ENCODE measurements around the gene SERTAD2.

Gene SERTAD2, protein sequence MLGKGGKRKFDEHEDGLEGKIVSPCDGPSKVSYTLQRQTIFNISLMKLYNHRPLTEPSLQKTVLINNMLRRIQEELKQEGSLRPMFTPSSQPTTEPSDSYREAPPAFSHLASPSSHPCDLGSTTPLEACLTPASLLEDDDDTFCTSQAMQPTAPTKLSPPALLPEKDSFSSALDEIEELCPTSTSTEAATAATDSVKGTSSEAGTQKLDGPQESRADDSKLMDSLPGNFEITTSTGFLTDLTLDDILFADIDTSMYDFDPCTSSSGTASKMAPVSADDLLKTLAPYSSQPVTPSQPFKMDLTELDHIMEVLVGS

DNA sequence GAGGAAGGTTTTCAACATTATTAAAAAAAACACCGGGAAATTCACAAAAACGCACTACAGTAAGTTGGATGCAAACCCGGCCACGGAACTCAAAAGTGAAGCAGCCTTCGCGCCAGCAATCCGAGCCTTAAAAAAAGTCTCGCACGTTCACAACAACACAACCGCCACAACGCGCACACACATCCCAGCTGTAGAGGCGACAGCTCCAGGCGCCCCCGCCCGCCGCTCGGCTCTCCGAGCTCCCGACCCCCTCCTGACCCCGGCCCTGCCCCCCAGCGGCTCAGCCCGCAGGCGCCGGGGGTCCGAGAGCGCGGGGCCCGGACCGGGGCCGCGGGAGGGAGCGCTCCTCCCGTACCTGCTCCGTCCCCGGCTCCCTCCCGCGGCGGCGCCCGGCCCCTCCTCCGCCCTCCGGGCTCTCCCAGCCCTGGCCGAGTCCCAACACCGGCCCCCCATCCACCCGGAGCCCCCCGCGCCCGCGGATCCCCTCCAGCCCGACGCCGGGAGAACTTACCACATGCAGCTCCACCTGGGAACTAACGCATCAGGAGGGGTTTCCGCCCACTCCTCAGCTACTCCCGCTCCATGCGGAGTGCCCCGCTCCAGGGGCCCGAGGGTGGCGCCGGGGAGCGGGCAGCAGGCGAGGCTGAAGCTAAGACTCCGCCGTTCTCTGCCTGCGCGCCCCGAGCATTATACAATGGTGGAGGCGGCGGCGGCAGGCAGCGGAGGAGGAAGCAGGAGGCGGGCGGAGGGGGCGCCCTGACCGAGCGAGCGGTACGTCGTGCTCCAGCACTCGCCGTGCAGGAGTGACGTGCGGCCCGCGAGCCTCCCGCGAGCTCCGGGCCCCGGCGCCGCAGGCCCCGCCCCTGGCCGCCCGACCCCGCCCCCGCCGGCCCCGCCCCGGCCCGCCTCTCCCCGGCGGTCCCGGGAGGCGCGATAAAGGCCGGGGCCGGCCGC, at the start of gene SERTAD2:
Gene SERTAD2 (minus strand): TSS at position 805 of the 954 bp plus-strand sequence. CDS start 17,042 bp downstream, outside the sequence.
- peak; percentile 37 for DNase-seq

DNA sequence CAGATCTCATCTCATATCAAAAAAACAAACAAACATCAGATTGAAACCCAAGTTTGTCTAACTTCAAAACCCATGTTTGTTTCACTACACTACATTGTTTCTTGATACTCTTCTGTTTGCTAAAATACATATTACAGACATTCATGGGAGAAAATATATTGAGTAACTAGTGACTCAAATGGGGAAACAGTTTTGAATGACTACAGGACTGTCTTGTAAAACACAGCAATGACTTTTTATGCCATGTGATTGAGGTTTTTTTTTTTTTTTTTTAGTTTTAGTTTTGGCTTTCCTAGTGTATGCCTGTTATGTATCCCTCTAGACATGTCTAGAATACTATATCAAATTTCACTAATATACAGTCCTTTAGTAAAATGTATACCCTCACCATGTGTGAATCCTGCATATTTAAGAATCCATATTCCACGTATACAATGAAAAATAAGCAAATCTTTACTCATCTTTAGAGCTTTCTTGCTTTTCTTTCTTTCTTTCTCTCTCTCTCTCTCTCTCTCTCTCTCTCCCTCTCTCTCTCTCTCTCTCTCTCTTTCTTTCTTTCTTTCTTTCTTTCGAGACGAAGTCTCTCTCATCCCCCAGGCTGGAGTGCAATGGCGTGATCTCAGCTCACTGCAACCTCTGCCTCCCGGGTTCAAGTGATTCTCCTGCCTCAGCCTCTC, 46.6 kb upstream of the SERTAD2 start:
- DNase-seq: no peak

DNA sequence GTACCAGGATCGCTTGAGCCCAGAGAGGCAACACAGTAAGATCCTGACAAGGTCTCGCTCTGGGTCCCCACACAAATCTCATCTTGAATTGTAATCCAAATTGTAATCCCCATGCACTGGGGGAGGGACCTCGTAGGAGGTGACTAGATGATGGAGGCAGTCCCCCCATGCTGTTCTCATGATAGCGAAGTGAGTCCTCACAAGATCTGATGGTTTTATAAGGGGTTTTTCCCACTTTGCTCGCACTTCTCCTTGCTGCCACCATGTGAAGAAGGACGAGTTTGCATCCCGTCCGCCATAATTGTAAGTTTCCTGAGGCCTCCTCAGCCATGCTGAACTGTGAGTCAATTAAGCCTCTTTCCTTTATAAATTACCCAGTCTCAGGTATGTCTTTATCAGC, 46.0 kb upstream of the SERTAD2 start:
- no peak for DNase-seq

DNA sequence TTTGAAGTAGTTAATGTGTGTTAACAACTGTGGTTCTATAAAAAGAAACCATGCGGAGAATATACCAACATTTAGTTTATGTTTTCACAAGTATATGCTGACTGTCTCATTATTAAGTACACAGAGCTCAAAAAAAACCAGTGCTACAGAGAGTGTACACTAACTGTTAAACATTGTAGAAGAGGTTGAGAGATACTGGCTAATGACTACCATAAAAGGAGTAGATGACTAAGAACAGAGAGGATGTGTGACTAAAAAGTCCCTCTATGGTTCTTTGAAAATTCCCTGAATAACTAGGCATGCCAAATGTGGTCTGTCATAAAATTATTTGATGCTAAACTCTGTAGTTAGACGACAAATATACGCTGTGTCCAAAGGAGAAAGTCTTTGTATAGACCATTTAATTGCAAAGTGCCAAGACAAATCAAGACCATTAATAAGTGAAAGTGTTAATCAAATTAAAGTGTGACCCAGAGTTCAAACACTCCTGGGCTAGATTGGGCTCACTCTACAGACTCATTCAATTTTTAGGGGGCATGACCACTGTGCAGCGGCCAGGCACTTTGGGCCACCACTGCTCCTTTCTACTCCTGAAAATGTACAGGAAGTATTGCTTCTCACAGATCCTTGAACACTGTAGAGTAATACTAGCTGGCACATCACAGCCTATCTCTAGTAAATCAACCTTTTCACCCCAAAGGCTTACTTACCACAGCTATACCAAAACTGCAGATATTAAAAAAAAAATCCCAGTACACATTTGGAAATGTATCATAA, 45.1 kb upstream of the SERTAD2 start:
- no peak for DNase-seq

DNA sequence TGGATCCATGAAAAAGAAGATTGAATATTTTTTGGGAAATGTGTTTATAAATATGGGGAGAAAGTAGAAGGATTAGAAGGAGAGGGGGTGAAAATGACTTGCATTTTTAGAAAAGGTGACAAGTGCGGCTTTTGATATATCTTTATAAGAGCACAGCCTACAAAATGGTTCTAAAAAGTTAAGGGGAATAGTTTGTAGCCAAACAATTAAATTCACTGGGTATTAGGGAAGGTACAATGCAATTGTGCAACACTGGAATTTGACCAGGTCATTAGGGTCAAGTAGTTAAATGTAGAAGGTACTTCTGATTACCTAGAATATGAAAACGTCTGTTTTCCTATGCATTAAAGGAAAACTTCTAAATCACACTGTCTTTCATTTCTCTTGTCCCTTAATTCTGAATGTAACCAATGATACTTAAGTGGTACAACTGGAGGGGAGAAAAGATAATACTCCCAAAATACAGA, 44.5 kb upstream of the SERTAD2 start:
- DNase-seq: no peak

DNA sequence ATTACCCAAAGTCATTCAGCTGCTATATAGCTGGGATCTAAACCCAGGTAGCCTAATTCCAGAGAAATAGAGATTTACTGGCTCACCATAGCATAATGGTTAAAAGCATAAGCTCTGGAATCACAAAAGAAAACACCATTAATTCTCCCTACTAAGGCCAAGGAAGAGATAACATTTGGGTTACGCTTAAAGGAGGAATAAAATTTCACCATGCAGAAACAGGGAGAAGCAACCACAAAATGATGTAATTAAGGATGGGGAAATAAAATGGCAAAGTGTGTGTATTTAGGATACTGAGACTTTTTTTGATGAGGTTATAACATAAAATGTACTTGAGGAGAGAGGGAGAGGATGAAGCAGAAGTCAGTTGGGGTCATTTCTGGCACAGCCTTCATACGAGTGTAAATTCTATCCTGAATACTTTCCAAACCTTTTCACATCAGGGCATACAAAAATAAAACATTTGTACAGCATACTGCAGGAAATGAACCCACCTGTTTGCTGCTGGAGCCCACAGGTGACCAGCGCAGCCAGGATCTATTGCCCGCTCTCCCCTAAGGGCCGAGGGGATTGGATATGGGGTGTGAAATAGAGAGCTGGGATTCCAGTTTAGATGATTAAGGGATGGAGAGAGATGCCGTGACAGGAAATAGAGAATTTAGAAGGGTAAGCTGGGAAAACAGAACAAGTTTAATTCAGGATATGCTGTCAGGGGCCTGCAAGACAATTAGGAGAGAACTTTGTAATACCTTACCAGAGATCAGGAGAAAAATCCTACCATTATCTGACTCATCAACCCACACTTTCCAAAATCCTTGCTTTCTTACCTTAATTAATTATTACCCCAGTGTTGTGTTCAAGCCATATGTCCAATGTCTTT, 43.8 kb upstream of the SERTAD2 start:
- no peak for DNase-seq

DNA sequence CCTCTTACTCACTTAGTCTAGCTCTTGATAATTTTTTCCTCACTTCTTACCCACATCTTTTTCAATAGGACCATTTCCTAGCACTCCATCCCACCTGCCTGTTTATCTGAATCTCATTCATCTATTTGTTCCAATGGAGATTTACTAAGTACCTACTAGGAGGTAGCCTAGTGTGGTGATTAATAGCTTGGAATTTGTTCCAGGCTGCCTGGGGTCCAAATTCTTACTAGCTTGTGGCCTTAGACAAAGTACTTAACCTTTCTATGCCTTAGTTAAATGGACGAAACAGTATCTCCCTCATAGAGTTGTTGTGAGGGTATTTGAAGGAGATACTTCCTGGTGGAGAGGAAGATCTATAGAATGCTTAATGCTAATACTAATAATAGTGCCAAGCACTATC, 42.9 kb upstream of the SERTAD2 start:
- DNase-seq: no peak

DNA sequence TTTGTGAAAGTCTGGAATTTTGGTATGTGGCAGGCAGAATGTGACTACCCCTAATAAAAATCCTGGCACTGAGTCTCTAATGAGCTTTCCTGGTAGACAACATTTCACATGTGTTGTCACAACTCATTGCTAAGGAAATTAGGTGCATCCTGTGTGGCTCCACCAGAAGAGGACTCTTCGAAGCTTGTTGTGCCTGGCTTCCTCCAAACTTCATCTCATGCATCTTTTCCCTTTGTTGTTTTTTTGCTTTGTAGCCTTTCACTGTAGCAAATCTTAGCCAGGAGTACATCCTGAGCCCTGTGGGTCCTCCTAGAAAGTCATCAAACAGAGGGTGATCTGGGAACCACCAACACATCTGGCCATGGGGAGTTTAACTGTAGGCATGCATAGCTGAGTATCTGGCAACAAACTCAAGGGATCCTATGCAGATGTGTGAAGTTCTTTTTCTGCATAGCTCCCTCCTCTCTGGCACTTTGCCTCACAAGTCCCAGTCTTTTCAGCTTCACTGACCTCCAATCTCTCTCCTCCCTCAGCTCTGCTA, 42.1 kb upstream of the SERTAD2 start:
- DNase-seq: no peak

DNA sequence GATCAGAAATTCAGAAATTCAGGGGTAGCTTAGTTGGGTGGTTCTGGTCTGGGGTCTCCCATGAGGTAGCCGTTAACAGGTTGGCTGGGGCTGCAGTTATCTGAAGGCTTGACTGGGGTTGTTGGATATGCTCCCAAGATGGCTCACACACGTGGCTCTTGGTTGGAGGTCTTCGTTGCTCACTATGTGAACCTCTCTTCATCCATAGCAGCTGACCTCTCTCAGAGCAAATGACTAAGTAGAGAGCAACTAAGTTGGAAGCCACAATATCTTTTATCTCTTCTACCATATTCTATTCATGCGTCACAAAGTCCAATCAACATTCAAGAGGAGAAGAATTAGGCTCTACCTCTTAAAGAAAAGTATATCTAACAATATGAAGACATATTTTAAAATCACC, 38.7 kb upstream of the SERTAD2 start:
- DNase-seq: no peak

DNA sequence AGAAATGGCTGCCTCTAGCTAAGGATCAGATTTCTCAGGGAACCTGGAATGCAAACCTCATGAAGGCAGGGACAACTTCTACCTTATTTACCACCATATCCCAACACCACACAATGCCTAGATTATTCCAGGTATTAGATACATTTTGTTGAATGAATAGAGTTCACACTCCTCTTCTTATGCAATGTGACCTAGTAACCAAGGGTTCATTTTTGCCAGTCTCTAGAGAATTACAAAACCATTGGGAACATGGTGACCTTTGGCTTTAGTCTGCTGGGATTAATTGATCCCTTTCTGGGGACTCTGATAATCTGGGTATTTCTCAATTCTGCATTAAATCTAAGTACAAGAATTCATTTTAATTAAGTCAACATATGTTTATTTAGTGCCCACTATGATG, 35.2 kb upstream of the SERTAD2 start:
- no peak for DNase-seq

DNA sequence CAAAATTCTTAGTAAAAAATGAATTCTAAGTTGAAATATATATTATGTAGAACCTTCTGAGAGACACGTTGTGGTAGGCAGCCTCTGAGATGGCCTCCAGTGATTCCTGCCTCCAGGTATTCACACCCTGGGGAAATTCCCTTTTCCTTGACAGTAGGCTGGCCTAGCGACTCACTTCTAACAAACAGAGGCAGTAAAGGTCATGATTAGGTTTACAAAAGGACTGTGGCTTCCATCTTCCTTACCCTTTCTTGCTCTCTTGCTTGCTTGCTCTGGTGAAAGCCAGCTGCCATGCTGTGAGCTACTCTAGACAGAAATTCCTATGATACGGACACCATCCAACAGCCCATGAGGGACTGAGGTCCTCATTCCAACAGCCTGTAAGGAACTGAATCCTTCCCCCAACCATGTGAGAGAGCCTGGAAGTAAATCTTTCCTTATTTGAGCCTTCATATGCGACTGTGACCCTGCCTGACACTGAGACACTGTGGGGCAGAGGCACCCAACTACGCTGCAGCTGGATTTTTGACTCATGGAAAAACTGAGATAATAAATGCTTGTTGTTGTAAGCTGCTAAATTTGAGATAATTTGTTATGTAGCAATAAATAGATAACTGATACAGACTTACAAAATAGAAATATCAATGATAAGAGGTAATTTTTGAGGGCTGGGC, 32.7 kb upstream of the SERTAD2 start:
- DNase-seq: no peak

DNA sequence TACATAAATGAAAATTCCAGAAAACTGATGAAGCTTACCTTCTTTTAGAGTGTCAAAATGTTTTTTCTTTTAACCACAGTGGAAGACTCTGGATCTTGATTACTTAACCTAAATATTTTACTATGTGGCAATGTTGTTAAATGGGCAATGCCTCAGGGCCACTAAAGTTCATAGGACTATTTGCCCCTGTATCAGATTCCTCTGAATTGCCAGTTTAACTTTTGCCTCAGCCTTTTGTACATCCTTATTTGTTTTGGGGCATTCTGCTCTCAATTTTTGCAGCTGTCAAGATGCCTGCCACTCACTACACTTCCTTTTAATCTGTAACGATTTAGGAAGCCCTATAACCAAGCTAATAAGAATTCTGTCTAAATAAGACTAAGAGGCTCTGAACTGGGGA, 31.7 kb upstream of the SERTAD2 start:
- DNase-seq: no peak

DNA sequence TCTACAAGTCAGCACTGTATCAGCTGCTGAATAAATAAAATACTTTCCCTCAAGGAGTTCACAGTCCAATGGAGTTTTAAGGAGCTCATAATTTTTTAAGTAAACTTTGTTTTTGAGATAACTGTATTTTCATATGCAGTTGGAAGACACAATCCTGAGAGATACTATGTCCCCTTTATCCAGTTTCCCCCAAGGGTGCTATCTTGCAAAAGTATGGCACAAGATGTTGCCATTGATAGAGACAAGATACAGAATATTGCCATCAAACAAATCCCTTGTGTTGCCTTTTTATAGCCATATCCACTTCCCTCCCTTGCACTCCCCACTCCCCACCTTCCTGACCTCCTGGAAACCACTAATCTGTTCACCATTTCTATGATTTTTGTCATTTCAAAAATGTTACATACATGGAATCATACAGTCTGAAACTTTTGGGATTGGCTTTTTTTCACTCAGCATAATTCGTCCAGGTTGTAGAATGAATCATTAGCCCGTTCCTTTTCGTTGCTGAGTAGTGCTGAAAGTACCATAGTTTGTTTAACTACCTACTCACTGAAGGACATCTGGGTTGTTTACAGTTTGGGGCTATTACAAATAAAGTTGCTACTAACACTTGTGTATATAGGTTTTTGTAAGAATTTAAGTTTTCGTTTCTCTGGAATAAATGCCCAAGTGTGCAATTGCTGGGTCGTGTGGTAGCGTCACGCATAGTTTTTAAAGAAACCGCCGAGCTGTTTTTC, 30.2 kb upstream of the SERTAD2 start:
- no peak for DNase-seq

DNA sequence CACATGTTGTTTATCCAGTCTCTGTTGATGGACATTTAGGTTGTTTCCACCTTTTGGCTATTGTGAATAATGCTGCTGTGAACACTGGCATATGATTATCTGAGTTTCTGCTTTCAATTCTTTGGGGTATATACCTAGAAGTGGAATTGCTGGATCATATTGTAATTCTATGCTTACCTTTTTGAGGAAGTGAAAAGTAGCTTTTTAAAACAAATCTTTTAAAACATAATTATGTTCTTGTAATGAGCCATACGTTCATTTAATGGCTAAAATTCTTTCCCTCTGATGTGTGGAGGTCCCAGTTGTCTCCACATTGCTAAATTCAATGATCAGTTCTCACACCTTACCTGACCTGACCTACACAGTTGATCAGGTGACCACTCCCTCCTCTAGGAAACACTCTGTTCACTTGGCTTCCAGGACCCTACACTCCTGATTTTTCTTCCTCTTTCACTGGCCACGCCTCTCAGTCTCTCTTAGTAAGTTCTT, 27.8 kb upstream of the SERTAD2 start:
- no peak for DNase-seq

DNA sequence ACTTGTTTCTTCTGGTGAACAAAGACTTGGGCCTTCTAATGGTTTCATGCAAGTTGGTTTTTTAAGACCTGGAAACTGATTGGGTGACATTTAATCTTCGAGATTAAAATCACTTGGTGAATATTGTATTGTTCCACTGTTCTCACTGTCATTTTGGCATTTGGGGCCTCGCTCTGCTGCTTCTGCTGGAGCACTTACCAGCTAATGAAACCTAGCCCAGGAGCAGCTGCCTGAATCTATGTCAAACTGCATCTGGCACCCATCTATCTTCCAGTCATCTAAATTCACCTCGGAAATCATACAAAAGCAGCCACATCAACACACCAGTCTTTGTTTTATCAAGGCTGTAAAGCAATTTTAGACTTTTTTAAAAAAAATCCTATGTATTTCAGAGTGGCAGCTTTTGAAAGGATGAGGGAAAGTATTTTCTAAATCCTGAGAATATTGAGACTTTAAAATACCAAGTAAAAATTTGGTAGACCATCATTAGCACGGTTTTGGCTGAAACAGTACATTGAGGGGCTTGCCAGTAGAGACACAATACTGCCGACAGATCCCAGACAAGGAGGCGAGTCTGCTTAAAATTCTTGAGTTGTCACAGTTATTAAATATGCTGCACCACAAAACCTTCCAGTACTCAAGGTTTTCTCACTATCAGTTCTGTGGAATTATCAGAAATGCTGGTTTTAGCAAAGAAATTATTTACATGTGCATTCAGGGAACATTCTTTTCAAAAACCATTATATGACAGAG, 26.1 kb upstream of the SERTAD2 start:
- DNase-seq: no peak

DNA sequence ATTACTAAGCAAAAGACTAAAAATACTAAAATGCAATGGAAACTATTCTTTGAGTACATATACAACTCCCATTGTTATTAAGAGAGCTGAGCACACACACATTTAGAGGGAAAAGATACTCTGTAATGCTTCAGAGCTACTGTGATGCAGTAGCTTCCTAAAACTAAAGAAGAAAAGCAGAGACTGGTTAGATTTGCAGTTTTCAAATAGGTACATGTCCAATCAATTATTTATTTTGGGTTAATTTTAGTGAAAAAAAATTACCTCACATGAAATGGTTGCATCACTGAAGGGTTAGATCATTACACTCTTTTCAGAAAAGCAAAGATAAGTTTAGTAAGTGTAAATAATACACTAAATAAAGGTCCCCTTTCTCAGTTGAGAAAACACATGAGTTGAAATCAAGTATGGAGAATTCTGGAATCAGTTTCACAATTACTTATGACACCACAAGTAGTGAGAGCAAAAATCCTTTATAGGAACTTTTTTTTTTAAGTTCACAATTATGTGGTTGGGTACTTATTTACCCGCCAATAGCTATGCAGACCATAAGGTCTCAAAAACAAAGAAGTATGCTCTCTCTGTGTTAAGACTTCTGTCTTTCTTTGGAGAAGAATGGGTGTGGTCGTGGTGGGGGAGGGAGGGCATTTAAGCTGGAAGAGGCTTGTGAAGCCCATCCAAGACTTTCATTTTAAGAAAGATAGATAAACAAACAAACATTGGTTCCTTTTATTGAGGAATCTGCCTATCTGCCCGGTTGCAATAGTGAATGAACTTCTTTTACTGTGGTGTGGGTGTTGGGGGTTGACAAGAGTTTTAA, 25.3 kb upstream of the SERTAD2 start:
- no peak for DNase-seq

DNA sequence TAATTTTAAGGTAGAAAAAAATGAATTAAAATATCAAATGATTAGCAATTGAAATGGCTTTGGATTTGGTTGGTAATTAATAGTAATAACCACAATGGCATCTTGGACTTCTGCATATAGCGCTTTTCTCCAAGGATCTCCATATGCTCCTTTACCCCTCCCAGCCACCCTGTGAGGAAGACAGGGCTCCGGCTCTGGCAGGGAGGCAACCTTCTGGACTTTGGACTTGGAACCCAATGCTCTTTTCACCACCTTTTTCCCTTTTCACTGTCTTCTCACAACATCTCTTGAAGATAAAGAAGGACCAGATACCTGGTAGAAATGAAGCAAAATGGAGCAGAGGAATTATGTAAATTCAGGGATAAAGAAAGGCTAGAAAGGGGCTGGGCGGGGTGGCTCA, 23.8 kb upstream of the SERTAD2 start:
- DNase-seq: no peak

DNA sequence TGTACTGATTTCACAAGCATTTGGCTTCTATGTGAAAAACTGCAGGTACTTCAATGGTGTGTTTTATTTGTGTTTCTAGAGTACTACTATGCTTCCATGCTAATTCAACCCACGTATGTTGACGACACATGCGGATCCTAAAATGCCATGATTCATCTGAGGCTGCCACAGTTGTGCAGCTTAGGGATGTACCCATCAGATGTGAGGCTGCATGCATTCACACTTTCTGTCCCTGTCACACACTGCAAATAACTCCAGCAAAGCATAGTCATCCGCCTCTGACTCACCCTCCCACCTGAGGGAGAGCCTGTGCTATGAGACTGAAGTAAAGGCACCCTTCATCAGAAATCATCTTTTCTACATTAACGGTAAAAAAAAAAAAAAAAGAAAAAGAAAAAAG, 22.1 kb upstream of the SERTAD2 start:
- DNase-seq: no peak

Data from SIG-M5 (cell line).